HG02798 (cell line): Measurements from ENCODE around the gene PTPRJ.

Source experiments
- ATAC-seq: cut with Tn5 transposase; IDR thresholded peaks from one replicate; pipeline ENCODE4 v1.9.1; 2021; ENCODE audit warnings: mild to moderate bottlenecking; ENCODE audit not compliant: unreplicated experiment, poor library complexity

Gene PTPRJ

GRCh38 chr11:48034926-48035871 lies 54.8 kb downstream of the PTPRJ start:
- ATAC-seq: no peak

GRCh38 chr11:48036011-48036410 lies 55.7 kb downstream of the PTPRJ start:
- ATAC-seq: no peak

DNA sequence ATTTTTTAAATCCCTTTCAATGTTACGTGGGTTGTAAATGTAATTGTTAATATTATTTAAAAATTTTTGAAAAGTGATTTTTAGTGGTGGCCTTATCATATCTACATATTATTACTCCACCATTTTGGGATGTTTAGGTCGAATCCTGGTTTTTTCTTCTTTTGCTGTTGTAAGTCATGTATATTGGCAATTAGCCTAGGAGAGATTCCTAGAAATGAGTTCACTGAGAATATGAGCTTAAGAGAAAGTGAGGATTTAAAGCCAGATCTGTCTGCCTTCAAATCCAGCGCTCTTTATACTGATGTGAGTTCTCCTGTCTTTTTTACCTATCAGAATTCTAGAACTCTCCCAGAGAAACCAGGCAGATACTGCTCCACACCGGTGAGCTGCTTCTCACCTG lies 56.1 kb downstream of the PTPRJ start:
- no peak for ATAC-seq

GRCh38 chr11:48037709-48038468 lies 57.5 kb downstream of the PTPRJ start:
- ATAC-seq: no peak

DNA sequence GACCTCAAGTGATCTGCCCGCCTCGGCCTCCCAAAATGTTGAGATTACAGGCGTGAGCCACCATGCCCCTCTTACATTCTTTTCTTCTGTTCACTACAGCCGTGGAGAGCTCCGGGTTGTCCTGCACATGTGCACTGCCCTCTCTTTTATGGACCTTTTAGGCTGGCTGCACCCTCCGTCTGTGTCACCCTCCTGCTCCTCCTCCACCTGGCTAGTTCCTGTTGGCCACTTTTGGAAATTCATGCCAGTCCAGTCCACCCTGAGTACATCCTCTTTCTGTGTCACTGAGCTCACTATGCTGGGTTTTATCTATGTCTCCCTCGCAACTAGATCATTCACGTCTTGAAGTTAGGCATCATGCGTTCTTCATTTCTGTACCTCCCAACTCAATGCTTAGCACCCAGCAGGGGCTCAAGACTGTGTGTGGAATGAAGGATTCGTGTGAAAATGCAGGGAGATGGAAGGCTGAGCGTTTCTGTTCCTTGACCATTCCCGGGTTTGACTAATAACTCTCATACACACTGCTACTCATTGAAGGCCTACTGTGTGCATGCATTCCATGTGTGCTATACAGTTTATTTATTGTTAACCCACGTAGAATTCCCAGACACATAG lies 60.6 kb downstream of the PTPRJ start:
- no peak for ATAC-seq

GRCh38 chr11:48041877-48042695 lies 61.7 kb downstream of the PTPRJ start:
- ATAC-seq: no peak

- no peak for ATAC-seq
These were observed 63.0 kb downstream of the PTPRJ start for GRCh38 chr11:48043111-48043990.

DNA sequence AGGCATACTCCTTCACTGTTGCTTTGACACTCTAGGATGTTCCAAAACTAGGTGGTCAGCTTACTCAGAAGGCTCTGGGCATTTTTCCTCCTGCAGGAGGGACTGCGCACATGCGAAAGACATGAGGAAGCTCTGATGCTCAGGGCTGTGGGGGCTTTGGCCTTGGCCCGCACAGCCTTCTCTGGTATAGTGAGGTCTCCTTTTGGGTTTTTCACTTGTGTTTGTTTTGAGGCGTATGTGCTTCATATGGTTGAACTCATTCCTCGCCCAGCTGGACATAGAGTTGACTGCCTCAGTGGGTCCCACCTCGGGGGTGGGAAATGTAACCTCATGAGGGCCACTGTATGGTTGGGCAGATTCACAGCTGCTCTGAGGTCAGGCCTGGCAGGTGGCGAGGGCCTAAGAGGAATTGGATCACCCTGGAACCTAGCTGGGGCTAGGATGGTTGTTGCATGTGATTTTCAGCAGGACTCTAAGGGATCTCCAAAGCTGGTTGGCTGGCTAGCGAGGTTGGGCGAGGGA lies 63.7 kb downstream of the PTPRJ start:
- ATAC-seq: no peak

GRCh38 chr11:48044577-48044976 lies 64.2 kb downstream of the PTPRJ start:
- no peak for ATAC-seq

GRCh38 chr11:48045536-48045935 lies 65.2 kb downstream of the PTPRJ start:
- ATAC-seq: no peak

DNA sequence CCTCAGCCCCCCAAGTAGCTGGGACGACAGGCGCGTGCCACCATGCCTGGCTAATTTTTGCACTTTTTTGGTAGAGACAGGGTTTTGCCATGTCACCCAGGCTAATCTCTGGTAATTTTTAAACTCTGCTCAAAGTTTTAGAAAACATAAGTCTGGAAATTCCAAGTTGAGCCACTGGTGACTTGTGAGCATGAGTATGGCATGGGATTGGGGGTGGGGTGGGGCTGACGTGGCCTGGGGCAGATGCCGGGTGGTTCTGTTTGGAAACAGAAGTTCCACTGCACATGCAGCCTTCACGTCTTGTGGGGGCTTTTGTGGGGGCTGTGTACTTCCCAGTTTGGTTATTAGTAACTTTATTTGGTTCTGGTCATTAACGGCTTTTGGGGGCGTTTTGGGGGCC lies 67.3 kb downstream of the PTPRJ start:
- ATAC-seq: no peak

DNA sequence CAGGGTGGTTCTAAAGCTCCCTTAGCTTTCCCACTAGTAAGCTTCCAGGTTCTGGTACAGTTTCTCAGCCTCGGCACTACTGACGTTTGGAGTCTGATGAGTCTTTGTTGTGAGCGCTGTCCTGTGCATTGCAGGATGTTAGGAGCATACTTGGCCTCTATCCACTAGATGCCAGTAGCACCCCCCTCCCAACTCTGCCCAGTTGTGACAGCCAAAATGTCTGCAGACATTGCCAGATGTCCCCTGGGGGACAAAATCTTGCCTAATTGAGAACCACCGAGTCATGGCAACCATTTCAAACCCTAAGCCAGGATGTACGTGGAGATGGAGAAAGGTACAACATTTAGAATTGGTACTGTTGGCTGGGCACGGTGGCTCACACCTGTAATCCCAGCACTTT lies 68.7 kb downstream of the PTPRJ start:
- no peak for ATAC-seq

DNA sequence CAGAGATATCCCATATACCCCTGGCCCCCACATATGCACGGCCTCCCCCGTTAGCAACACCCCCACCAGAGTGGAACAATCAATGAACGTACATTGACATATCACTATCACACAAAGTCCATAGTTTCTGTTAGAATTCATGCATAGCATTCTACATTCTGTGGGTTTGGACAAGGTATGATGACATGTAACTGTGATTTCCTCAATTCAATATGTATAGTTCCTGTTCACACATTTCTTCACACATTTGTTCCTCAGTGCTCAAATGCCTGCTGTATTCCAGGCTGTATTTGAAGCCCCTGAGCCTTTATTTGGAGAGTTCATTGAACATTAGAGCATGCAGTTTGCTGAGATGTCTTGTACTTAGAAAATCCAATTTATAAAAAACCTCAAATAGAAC lies 69.9 kb downstream of the PTPRJ start:
- ATAC-seq: no peak

- ATAC-seq: no peak
These were observed 71.0 kb downstream of the PTPRJ start for GRCh38 chr11:48051217-48051830.

DNA sequence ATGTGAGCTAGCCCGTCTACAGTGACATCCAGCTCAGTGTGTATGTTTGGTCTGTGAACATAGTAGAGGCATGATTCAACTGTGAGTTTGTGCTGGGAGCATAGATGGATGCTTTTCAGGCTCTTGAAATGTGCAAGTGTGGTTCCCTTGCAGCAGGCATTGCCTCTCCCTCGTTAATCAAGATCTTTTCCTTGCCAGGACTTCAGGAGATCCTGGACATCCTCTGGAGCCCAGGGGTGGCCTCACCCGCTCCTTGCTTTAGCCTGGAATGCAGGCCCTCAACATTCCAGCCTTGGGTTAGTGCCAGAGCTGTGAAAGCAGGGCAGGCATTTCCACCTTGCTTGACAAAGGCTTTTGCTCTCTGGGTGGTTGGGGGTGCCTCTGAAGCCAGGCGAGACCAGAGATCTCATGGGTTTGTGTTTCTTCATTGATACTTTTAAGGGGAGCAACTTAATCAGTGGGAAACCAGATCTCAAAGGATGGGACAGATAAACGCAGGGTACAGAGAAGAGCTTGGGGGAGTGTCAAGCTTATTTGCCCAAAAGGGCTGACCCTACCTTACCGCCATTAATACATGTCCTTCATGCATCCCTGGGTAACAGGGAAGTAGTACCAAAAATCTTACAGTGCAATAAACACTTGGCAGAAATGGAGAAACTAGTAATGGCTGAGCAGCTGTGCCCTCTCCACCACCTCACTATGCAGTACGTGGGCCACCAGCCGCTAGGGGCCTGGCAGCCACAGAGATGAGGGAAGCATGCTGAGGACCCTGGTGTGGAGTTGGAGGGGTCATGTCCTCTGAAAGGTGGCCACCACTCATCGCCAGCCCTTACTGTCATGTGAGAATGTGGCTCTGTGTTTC lies 72.1 kb downstream of the PTPRJ start:
- ATAC-seq: no peak

DNA sequence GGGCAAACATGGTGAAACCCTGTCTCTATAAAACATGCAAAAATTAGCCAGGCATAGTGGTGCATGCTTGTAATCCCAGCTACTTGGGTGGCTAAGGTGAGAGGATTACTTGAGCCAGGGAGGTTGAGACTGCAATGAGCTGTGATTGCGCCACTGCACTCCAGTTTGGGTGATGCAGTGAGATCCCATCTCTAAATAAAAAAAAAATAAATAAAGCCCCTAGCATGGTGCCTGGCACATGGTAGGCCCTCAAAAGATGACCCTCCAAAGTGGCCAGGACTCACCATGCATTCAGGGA lies 74.6 kb downstream of the PTPRJ start:
- ATAC-seq: no peak

DNA sequence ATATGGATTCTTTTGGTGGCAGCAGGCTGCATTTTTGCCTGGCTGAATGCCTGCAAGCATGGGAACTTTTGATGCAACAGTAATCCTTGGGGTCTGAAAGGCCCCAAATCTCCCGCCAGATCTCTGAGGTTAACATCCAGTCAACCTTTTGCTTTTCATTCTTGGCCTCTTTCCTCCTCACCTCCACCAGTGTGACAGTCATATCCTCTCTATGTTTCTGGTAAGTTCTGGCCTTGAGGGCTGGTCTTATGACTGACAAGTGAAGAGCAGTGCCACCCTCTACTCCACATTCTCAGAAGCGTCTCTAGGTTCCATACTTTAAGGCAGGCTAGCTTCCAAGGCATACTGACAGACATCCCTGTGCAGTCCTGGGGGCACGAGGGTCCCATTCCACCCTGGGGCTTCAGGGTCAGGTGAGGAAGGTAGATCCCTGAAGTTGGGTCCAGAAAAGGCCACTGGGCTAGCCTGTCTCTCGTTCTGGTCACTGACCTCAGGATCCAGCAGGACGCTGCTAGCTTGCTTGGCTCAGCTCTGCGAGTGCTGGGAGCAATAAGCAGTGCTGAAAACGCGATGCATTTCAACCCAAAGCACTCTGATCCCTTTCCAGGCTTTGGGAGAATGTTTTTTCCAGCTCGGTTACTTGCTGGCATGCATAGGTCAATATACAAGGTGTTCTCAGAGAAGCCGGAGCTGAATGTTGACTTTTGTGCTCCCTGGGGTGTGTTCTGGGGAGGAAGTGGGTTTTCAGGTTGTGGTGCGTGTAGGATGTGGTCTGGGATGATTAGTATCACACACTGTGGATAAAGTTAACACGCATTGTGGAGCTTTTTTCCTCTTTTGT lies 75.2 kb downstream of the PTPRJ start:
- ATAC-seq: no peak
